ENCODE results near the gene CLK2. TPM values are rescaled to one million over a fixed set of nuclear protein-coding genes. Genes with fewer than 3 reads are reported as not detected.

CLK2 gene
- total and polyA plus RNA-seq, 9 of the 15 experiments (the other 6 are each of a cell fraction or from before 2014, with no cell fraction given), result 13.5 to 81.4 (median 39.6) TPM

DNA sequence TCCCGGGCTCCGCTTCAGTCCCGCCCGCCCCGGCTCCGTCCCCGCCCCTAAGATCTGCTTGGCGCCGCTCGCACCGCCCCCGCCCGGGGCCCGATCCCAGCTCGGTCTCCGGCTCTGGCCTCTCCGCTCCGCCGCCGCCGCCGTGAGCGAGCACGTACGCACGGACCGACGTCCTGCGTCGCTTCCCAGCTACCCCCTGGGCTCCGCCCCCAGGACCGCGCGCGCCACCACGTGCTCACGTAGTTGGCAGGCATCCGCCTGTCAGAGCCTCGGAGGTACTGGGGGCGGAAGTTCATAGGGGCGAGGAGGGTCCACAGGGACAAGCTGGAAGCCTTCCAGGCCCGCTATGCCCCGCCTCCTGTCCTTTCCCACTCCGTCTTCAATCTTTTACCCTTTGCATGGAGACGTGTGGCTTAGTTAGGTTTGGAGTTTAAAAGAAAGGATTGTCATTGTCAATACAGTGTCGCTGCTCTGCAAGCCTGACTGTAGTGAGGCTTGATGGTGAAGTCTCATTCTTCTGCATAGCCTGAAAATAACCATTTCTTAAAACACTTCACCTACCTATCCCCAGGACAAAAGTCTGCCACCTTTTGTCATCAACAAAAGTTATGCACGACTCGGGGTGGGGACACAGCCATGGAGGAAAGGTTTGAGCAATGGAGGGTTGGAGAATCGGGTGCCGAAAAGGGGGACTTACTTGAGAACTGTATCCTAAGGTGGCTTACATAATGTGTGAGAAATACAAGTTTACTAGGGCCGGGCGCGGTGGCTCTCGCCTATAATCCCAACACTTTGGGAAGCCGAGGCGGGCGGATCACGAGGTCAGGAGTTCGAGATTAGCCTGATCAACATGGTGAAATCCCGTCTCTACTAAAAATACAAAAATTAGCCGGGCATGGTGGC, at the start of gene CLK2 (continued):
- TF ChIP-seq, protein P1, sequence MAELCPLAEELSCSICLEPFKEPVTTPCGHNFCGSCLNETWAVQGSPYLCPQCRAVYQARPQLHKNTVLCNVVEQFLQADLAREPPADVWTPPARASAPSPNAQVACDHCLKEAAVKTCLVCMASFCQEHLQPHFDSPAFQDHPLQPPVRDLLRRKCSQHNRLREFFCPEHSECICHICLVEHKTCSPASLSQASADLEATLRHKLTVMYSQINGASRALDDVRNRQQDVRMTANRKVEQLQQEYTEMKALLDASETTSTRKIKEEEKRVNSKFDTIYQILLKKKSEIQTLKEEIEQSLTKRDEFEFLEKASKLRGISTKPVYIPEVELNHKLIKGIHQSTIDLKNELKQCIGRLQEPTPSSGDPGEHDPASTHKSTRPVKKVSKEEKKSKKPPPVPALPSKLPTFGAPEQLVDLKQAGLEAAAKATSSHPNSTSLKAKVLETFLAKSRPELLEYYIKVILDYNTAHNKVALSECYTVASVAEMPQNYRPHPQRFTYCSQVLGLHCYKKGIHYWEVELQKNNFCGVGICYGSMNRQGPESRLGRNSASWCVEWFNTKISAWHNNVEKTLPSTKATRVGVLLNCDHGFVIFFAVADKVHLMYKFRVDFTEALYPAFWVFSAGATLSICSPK (IDR thresholded peaks at IDR 0.05; ENCODE audit: borderline replicate concordance), result peak; percentile 84; the same call in 1 of the 2 replicates
- TF ChIP-seq, protein P2, sequence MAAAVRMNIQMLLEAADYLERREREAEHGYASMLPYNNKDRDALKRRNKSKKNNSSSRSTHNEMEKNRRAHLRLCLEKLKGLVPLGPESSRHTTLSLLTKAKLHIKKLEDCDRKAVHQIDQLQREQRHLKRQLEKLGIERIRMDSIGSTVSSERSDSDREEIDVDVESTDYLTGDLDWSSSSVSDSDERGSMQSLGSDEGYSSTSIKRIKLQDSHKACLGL (CRISPR knock-in tag; IDR thresholded peaks at IDR 0.05; ENCODE audit: borderline replicate concordance, poor library complexity, severe bottlenecking), result peak; percentile 67
- TF ChIP-seq, protein P3, sequence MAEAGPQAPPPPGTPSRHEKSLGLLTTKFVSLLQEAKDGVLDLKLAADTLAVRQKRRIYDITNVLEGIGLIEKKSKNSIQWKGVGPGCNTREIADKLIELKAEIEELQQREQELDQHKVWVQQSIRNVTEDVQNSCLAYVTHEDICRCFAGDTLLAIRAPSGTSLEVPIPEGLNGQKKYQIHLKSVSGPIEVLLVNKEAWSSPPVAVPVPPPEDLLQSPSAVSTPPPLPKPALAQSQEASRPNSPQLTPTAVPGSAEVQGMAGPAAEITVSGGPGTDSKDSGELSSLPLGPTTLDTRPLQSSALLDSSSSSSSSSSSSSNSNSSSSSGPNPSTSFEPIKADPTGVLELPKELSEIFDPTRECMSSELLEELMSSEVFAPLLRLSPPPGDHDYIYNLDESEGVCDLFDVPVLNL (CRISPR knock-in tag; IDR thresholded peaks at IDR 0.05; ENCODE audit: low read depth), result no peak; the same call in 1 of the 2 replicates
- TF ChIP-seq NFE2 (IDR thresholded peaks at IDR 0.05; ENCODE audit: low read depth) (no peak; the same call in 1 of the 2 replicates), GTF2F1 (IDR thresholded peaks at IDR 0.05; ENCODE audit: low read depth, low read length) (no peak), TCF7L2 (IDR thresholded peaks at IDR 0.05; ENCODE audit: low read depth, low read length) (no peak), RFX5 (IDR thresholded peaks at IDR 0.05; ENCODE audit: low read depth, low read length) (no peak), NR1H2 (CRISPR knock-in tag; IDR thresholded peaks at IDR 0.05) (no peak), ARHGAP35 (IDR thresholded peaks at IDR 0.05; ENCODE audit: partially characterized antibody) (no peak), PHF20 (IDR thresholded peaks at IDR 0.05; ENCODE audit: partially characterized antibody) (no peak), MED1 (CRISPR knock-in tag; IDR thresholded peaks at IDR 0.05; ENCODE audit: borderline replicate concordance) (no peak), MTF1 (CRISPR knock-in tag; IDR thresholded peaks at IDR 0.05; ENCODE audit: borderline replicate concordance) (no peak), TFAM (CRISPR knock-in tag; conservative IDR thresholded peaks at IDR 0.05) (no peak), SREBF1 (IDR thresholded peaks at IDR 0.05; ENCODE audit: borderline replicate concordance, low read depth, low read length) (no peak), FOXP4 (CRISPR knock-in tag; IDR thresholded peaks at IDR 0.05; ENCODE audit: borderline replicate concordance) (no peak)
- TF ChIP-seq, protein P4, sequence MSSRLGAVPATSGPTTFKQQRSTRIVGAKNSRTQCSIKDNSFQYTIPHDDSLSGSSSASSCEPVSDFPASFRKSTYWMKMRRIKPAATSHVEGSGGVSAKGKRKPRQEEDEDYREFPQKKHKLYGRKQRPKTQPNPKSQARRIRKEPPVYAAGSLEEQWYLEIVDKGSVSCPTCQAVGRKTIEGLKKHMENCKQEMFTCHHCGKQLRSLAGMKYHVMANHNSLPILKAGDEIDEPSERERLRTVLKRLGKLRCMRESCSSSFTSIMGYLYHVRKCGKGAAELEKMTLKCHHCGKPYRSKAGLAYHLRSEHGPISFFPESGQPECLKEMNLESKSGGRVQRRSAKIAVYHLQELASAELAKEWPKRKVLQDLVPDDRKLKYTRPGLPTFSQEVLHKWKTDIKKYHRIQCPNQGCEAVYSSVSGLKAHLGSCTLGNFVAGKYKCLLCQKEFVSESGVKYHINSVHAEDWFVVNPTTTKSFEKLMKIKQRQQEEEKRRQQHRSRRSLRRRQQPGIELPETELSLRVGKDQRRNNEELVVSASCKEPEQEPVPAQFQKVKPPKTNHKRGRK (tag; IDR thresholded peaks at IDR 0.05), result no peak
- TF ChIP-seq, protein P5, sequence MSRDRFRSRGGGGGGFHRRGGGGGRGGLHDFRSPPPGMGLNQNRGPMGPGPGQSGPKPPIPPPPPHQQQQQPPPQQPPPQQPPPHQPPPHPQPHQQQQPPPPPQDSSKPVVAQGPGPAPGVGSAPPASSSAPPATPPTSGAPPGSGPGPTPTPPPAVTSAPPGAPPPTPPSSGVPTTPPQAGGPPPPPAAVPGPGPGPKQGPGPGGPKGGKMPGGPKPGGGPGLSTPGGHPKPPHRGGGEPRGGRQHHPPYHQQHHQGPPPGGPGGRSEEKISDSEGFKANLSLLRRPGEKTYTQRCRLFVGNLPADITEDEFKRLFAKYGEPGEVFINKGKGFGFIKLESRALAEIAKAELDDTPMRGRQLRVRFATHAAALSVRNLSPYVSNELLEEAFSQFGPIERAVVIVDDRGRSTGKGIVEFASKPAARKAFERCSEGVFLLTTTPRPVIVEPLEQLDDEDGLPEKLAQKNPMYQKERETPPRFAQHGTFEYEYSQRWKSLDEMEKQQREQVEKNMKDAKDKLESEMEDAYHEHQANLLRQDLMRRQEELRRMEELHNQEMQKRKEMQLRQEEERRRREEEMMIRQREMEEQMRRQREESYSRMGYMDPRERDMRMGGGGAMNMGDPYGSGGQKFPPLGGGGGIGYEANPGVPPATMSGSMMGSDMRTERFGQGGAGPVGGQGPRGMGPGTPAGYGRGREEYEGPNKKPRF (IDR thresholded peaks at IDR 0.05; ENCODE audit: low read depth, low read length), result no peak
